Measurements from ENCODE around the gene CCDC88C.

DNA sequence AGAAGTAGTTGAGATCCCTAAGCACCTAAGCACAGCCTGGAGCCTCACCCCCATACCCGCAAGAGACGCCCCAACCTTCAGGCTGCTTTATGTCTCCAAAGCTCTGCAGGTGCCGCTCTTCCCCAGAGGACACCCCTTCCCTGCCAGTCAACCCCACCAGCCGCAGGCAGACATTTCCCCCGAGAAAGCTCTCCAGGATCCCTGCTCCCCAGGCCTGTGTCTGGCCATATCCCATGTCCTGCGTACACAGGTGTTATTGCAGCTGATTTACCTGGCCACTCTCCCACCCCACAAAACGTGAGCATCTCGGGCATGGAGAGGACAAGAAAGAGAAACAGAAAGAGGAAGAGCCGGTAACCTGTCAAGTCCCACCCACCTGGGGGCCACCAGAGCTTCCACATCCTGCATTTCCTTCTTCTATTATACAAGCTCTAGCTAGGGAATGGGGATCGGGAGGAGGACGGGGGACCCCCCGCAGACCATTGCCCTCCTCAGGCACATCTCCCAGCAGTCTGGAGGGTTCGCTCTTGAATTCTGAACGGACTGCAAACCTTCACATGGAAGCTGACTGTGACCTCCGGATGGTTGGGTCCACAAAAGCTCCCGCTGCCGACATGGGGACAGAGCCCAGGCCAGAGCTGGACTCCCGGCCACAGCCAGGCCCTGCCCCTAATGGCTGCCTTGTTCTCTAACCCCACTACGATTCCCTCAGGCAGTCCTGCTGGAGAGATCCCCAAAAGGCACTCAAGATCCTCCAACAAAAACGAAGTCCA, 17.6 kb downstream of the CCDC88C start:
- TF ChIP-seq POLR2A (IDR thresholded peaks at IDR 0.05; ENCODE audit: low read length), result no peak
- no peak for TF ChIP-seq GATA1 (IDR thresholded peaks at IDR 0.05; ENCODE audit: low read depth, low read length)
